Left ventricle myocardium inferior (tissue), 1 donor: Measurements from ENCODE around the gene MT3. TPM values are rescaled to one million over a fixed set of nuclear protein-coding genes. Genes with fewer than 3 reads are reported as not detected.

Experiments
- DNase-seq: peaks from one replicate; pipeline ENCODE4 v3.0.0-alpha.2; 2020
- H3K27ac ChIP-seq: fragments of 200-600 bp; replicated peaks from 2 replicates; pipeline ENCODE4 v1.8.0; 2021
- H3K27me3 ChIP-seq: fragments of 200-600 bp; 2 replicates; pipeline ENCODE4 v1.8.0; 2021; ENCODE audit warnings: low read depth
- H3K36me3 ChIP-seq: fragments of 200-600 bp; 2 replicates; pipeline ENCODE4 v1.8.0; 2021
- H3K4me1 ChIP-seq: fragments of 200-600 bp; 2 replicates; pipeline ENCODE4 v1.8.0; 2021
- H3K4me3 ChIP-seq: fragments of 200-600 bp; 2 replicates; pipeline ENCODE4 v1.8.0; 2021; ENCODE audit warnings: mild to moderate bottlenecking, moderate library complexity
- H3K9me3 ChIP-seq: fragments of 200-600 bp; replicated peaks from 2 replicates; pipeline ENCODE4 v1.8.0; 2021
- CTCF ChIP-seq: fragments of 200-600 bp; IDR thresholded peaks from 2 replicates; pipeline ENCODE4 v1.8.0; 2021; ENCODE audit warnings: antibody characterized with exemption, mild to moderate bottlenecking, borderline replicate concordance
- intact Hi-C: fragments of 100-400 bp; cut with micrococcal nuclease; formaldehyde crosslinking; loops from one replicate; pipeline ENCODE4 v1.11.0; 2022
- long read RNA-seq: library from polyadenylated mRNA; unstranded; transcript quantifications from one replicate; pipeline ENCODE4 v2.0.0, GENCODE V29; 2021
- total RNA-seq: library from RNA; stranded (reverse); fragmentation: NEBNext Ultra II Directional; extraction: Animal tissue kit (Norgen Biotek cat#: 25700); gene quantifications from one replicate; pipeline ENCODE4 v1.2.1, GENCODE V29; 2021
- donor health status: DM: no; HTN: yes; CAD: no; lungs with severe emphysema.

Gene MT3
- 4.1 TPM for total RNA-seq
- long read RNA-seq: 0 reads

GRCh38 chr16:56589141-56590039 is at the start of gene MT3:
Gene MT3 (plus strand): TSS chr16:56589528. CDS start chr16:56589591, 63 bp downstream.
- Histone ChIP-seq H3K9me3 (peaks cover 8% of the 10 kb centered on the region), H3K27me3 (peaks cover 64% of the 10 kb centered on the region), H3K36me3 (no peaks in the 10 kb centered on the region), H3K27ac (no peak within 1 kb of the TSS), H3K4me1 (peaks cover 11% of the 10 kb centered on the region), H3K4me3 (peak within 1 kb of the TSS; percentile 66)
- no peak for TF ChIP-seq CTCF
- intact Hi-C loops: no loop called here
- no peak for DNase-seq

- Histone ChIP-seq H3K4me3 (no peak overlapping the region), H3K4me1 (no peaks in the 10 kb centered on the region), H3K9me3 (no peaks in the 10 kb centered on the region), H3K27ac (no peak overlapping the region), H3K27me3 (peaks cover 43% of the 10 kb centered on the region), H3K36me3 (no peaks in the 10 kb centered on the region)
- no peak for DNase-seq
- intact Hi-C loops: no loop called here
- TF ChIP-seq CTCF: no peak
Observed at GRCh38 chr16:56539656-56540055, 49.7 kb upstream of the MT3 start.

- Histone ChIP-seq H3K27me3 (peaks cover 19% of the 10 kb centered on the region), H3K4me1 (no peaks in the 10 kb centered on the region), H3K36me3 (no peaks in the 10 kb centered on the region), H3K4me3 (no peak overlapping the region), H3K27ac (no peak overlapping the region), H3K9me3 (no peaks in the 10 kb centered on the region)
- no peak for TF ChIP-seq CTCF
- intact Hi-C loops: no loop called here
- no peak for DNase-seq
Observed at GRCh38 chr16:56542039-56542438, 47.3 kb upstream of the MT3 start.

GRCh38 chr16:56547120-56547948 is 42.0 kb upstream of the MT3 start:
- H3K4me3 ChIP-seq: no peak overlapping the region
- TF ChIP-seq CTCF: no peak
- H3K36me3 ChIP-seq: no peaks in the 10 kb centered on the region
- H3K27ac ChIP-seq: peak overlapping the region; percentile 27
- H3K27me3 ChIP-seq: no peaks in the 10 kb centered on the region
- H3K4me1 ChIP-seq: peaks cover 9% of the 10 kb centered on the region
- no peaks in the 10 kb centered on the region for H3K9me3 ChIP-seq
- DNase-seq: no peak
- intact Hi-C loops: no loop called here

GRCh38 chr16:56547949-56548567 is 41.3 kb upstream of the MT3 start:
- intact Hi-C loops: no loop called here
- no peaks in the 10 kb centered on the region for H3K36me3 ChIP-seq
- H3K4me3 ChIP-seq: no peak overlapping the region
- no peaks in the 10 kb centered on the region for H3K27me3 ChIP-seq
- DNase-seq: no peak
- no peak overlapping the region for H3K27ac ChIP-seq
- no peak for TF ChIP-seq CTCF
- H3K4me1 ChIP-seq: peaks cover 11% of the 10 kb centered on the region
- H3K9me3 ChIP-seq: no peaks in the 10 kb centered on the region
